K562 (cell line): ENCODE results near the gene UBXN2A.

Experiments
- CREB1 ChIP-seq, 2 experiments: sonication (generic) in 1 of 2; formaldehyde crosslinking in 1 of 2; IDR thresholded peaks; 2 replicates each; pipeline versions ENCODE4 v1.6.1 to v1.8.0; 2012 to 2022; ENCODE audit warnings: inconsistent platforms in 1 of 2, mild to moderate bottlenecking in 1 of 2, missing genetic modification reagents in 1 of 2, moderate library complexity in 1 of 2
- GABPB2 ChIP-seq: fragments of 250-450 bp; sonication (Bioruptor Pico); conservative IDR thresholded peaks from 2 replicates; pipeline ENCODE4 v1.5.1; 2021; ENCODE audit warnings: mild to moderate bottlenecking
- POLR2AphosphoS5 ChIP-seq: IDR thresholded peaks from 2 replicates; pipeline ENCODE4 v1.6.1; 2011; ENCODE audit warnings: mild to moderate bottlenecking, low read depth, low read length, moderate library complexity; ENCODE audit not compliant: control insufficient read depth, insufficient read depth
- ZNF561 ChIP-seq: fragments of 450-650 bp; formaldehyde crosslinking; conservative IDR thresholded peaks from 2 replicates; pipeline ENCODE4 v1.4.0; 2020; ENCODE audit warnings: mild to moderate bottlenecking, moderate library complexity

DNA sequence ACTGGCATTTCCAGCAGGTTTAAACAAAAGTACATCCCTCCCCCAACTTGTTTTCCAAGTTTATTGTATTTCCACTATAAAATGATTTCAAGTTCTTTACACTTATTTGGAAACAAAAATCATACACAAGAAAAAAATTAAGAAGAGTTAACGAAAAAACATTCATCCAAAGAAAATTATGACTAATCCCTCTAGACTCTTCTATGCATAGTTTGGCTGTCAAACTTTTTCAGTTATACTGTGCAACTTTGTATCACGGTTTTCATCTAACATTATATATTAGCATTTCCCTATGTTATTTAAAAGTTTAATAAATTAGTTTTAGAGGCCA, 106.3 kb downstream of the UBXN2A start:
- TF ChIP-seq ZNF561 (CRISPR knock-in tag): no peak
- no peak for TF ChIP-seq CREB1 (IDR thresholded peaks at IDR 0.05)
- TF ChIP-seq CREB1 (CRISPR knock-in tag; IDR thresholded peaks at IDR 0.05): no peak
- TF ChIP-seq GABPB2 (CRISPR knock-in tag): no peak
- no peak for TF ChIP-seq POLR2AphosphoS5
